ENCODE data around the gene HINT3.

The HINT3 gene

GRCh38 chr6:125955973-125956372 lies 597 bp upstream of the HINT3 start:
- H3K9ac ChIP-seq (ENCODE audit: low read depth, low read length, poor library complexity, severe bottlenecking): peak overlapping the region; percentile 91
- no peak for TF ChIP-seq EZH2phosphoT487 (IDR thresholded peaks at IDR 0.05; ENCODE audit: borderline replicate concordance)
- no peak for TF ChIP-seq CTCF (conservative IDR thresholded peaks at IDR 0.05; ENCODE audit: low read length)
- peak overlapping the region; percentile 93 for H3K4me3 ChIP-seq (ENCODE audit: low read length, poor library complexity, severe bottlenecking)
- H4K20me1 ChIP-seq (ENCODE audit: insufficient read depth, low read length, poor library complexity, severe bottlenecking): peaks cover 4% of the 10 kb centered on the region
- H3K9me2 ChIP-seq (replicated peaks; ENCODE audit: low read depth, low read length): no peaks in the 10 kb centered on the region
- peaks cover 35% of the 10 kb centered on the region for H3K79me2 ChIP-seq (ENCODE audit: insufficient read depth, low read length)
- peak overlapping the region; percentile 75; the same call in 1 of the 2 replicates for H2AFZ ChIP-seq (ENCODE audit: low read length)
- no peaks in the 10 kb centered on the region for H3K36me3 ChIP-seq (ENCODE audit: insufficient read depth, low read length)
- H3F3A ChIP-seq (ENCODE audit: low read depth): no peaks in the 10 kb centered on the region
- no peaks in the 10 kb centered on the region for H3K27me3 ChIP-seq (ENCODE audit: insufficient read depth, low read length, poor library complexity, severe bottlenecking)
- H3K4me1 ChIP-seq (ENCODE audit: insufficient read depth, low read length, poor library complexity, severe bottlenecking): peaks cover 30% of the 10 kb centered on the region
- peak overlapping the region; percentile 89 for H3K4me2 ChIP-seq (ENCODE audit: low read depth, low read length, poor library complexity, severe bottlenecking)
- H3K9me3 ChIP-seq (ENCODE audit: insufficient read depth, low read depth, low read length): no peaks in the 10 kb centered on the region

- no peaks in the 10 kb centered on the region for H3F3A ChIP-seq (ENCODE audit: low read depth)
- peak overlapping the region; percentile 95 for H3K4me2 ChIP-seq (ENCODE audit: low read depth, low read length, poor library complexity, severe bottlenecking)
- peak overlapping the region; percentile 95 for H2AFZ ChIP-seq (ENCODE audit: low read length)
- H3K9me3 ChIP-seq (ENCODE audit: insufficient read depth, low read depth, low read length): no peaks in the 10 kb centered on the region
- TF ChIP-seq EZH2phosphoT487 (IDR thresholded peaks at IDR 0.05; ENCODE audit: borderline replicate concordance): no peak
- no peak for TF ChIP-seq CTCF (conservative IDR thresholded peaks at IDR 0.05; ENCODE audit: low read length)
- no peaks in the 10 kb centered on the region for H3K36me3 ChIP-seq (ENCODE audit: insufficient read depth, low read length)
- no peaks in the 10 kb centered on the region for H3K27me3 ChIP-seq (ENCODE audit: insufficient read depth, low read length, poor library complexity, severe bottlenecking)
- H4K20me1 ChIP-seq (ENCODE audit: insufficient read depth, low read length, poor library complexity, severe bottlenecking): peaks cover 11% of the 10 kb centered on the region
- peak overlapping the region; percentile 91 for H3K9ac ChIP-seq (ENCODE audit: low read depth, low read length, poor library complexity, severe bottlenecking)
- peaks cover 45% of the 10 kb centered on the region for H3K79me2 ChIP-seq (ENCODE audit: insufficient read depth, low read length)
- H3K4me1 ChIP-seq (ENCODE audit: insufficient read depth, low read length, poor library complexity, severe bottlenecking): peaks cover 30% of the 10 kb centered on the region
- H3K4me3 ChIP-seq (ENCODE audit: low read length, poor library complexity, severe bottlenecking): peak overlapping the region; percentile 93
- H3K9me2 ChIP-seq (replicated peaks; ENCODE audit: low read depth, low read length): no peaks in the 10 kb centered on the region
Observed at GRCh38 chr6:125957391-125957693, 772 bp downstream of the HINT3 start.

GRCh38 chr6:125957845-125958244 lies 1.3 kb downstream of the HINT3 start:
- Histone ChIP-seq H4K20me1 (ENCODE audit: insufficient read depth, low read length, poor library complexity, severe bottlenecking) (peaks cover 11% of the 10 kb centered on the region), H3F3A (ENCODE audit: low read depth) (no peaks in the 10 kb centered on the region), H2AFZ (ENCODE audit: low read length) (peak overlapping the region; percentile 95), H3K27me3 (ENCODE audit: insufficient read depth, low read length, poor library complexity, severe bottlenecking) (no peaks in the 10 kb centered on the region), H3K9ac (ENCODE audit: low read depth, low read length, poor library complexity, severe bottlenecking) (peak overlapping the region; percentile 91), H3K36me3 (ENCODE audit: insufficient read depth, low read length) (no peaks in the 10 kb centered on the region), H3K4me1 (ENCODE audit: insufficient read depth, low read length, poor library complexity, severe bottlenecking) (peaks cover 31% of the 10 kb centered on the region), H3K9me3 (ENCODE audit: insufficient read depth, low read depth, low read length) (no peaks in the 10 kb centered on the region), H3K4me2 (ENCODE audit: low read depth, low read length, poor library complexity, severe bottlenecking) (peak overlapping the region; percentile 95), H3K4me3 (ENCODE audit: low read length, poor library complexity, severe bottlenecking) (peak overlapping the region; percentile 93), H3K9me2 (replicated peaks; ENCODE audit: low read depth, low read length) (no peaks in the 10 kb centered on the region), H3K79me2 (ENCODE audit: insufficient read depth, low read length) (peaks cover 50% of the 10 kb centered on the region)
- TF ChIP-seq CTCF (conservative IDR thresholded peaks at IDR 0.05; ENCODE audit: low read length) (no peak), EZH2phosphoT487 (IDR thresholded peaks at IDR 0.05; ENCODE audit: borderline replicate concordance) (no peak)
